Activated gamma-delta T cell treated with Interleukin-2 at 50 U/mL for 16 hours (primary cell): ENCODE results near the gene FOSL2.

Experiments used
- DNase-seq: peaks from one replicate; pipeline ENCODE4 v3.0.0-alpha.2; 2020

FOSL2 gene

GRCh38 chr2:28435241-28435640, 42.6 kb downstream of the FOSL2 start:
- no peak for DNase-seq

GRCh38 chr2:28435814-28436351, 43.2 kb downstream of the FOSL2 start:
- no peak for DNase-seq

GRCh38 chr2:28436525-28437051, 43.9 kb downstream of the FOSL2 start:
- no peak for DNase-seq

- DNase-seq: no peak
These were observed 44.6 kb downstream of the FOSL2 start for GRCh38 chr2:28437149-28437835.

- no peak for DNase-seq
These were observed 45.3 kb downstream of the FOSL2 start for GRCh38 chr2:28437918-28438317.

- DNase-seq: no peak
These were observed 45.9 kb downstream of the FOSL2 start for GRCh38 chr2:28438532-28439063.

- no peak for DNase-seq
These were observed 46.5 kb downstream of the FOSL2 start for GRCh38 chr2:28439127-28439526.

GRCh38 chr2:28439763-28440162, 47.1 kb downstream of the FOSL2 start:
- no peak for DNase-seq

GRCh38 chr2:28442328-28442727, 49.7 kb downstream of the FOSL2 start:
- DNase-seq: no peak

GRCh38 chr2:28444956-28445355, 52.3 kb downstream of the FOSL2 start:
- no peak for DNase-seq

- DNase-seq: no peak
These were observed 53.0 kb downstream of the FOSL2 start for GRCh38 chr2:28445448-28446258.

- no peak for DNase-seq
These were observed 53.9 kb downstream of the FOSL2 start for GRCh38 chr2:28446531-28446930.

GRCh38 chr2:28447086-28447485, 54.4 kb downstream of the FOSL2 start:
- DNase-seq: no peak

- no peak for DNase-seq
These were observed 55.5 kb downstream of the FOSL2 start for GRCh38 chr2:28447943-28448792.

- no peak for DNase-seq
These were observed 56.1 kb downstream of the FOSL2 start for GRCh38 chr2:28448793-28449100.

- no peak for DNase-seq
These were observed 56.4 kb downstream of the FOSL2 start for GRCh38 chr2:28449126-28449487.

GRCh38 chr2:28449488-28450395, 57.1 kb downstream of the FOSL2 start:
- DNase-seq: peak; percentile 28

GRCh38 chr2:28450901-28451565, 58.4 kb downstream of the FOSL2 start:
- DNase-seq: no peak

- DNase-seq: no peak
These were observed 59.3 kb downstream of the FOSL2 start for GRCh38 chr2:28451793-28452533.

GRCh38 chr2:28452534-28453081, 60.0 kb downstream of the FOSL2 start:
- DNase-seq: peak; percentile 80
